HAP-1 (cell line): ENCODE measurements around the gene POC1B.

Experiments used
- DNase-seq, 2 experiments: peaks; one replicate each; pipeline ENCODE4 v3.0.0-alpha.2; 2016 to 2020; ENCODE audit warnings: low spot score in 2 of 2
- H3K27me3 ChIP-seq: fragments of 250-450 bp; sonication (Bioruptor Pico); 2 replicates; pipeline ENCODE4 v1.5.1; 2020; ENCODE audit warnings: low read depth, mild to moderate bottlenecking, moderate library complexity
- H3K36me3 ChIP-seq: fragments of 250-450 bp; sonication (Bioruptor Pico); replicated peaks from 2 replicates; pipeline ENCODE4 v1.5.1; 2020; ENCODE audit warnings: mild to moderate bottlenecking
- H3K4me1 ChIP-seq: fragments of 250-450 bp; sonication (Bioruptor Pico); 2 replicates; pipeline ENCODE4 v1.5.1; 2020; ENCODE audit warnings: mild to moderate bottlenecking
- H3K4me3 ChIP-seq: fragments of 250-450 bp; sonication (Bioruptor Pico); 2 replicates; pipeline ENCODE4 v1.5.1; 2020; ENCODE audit warnings: mild to moderate bottlenecking, moderate library complexity
- H3K9me3 ChIP-seq: fragments of 250-450 bp; sonication (Bioruptor Pico); 2 replicates; pipeline ENCODE4 v1.5.1; 2020; ENCODE audit warnings: mild to moderate bottlenecking, moderate library complexity
- in situ Hi-C: fragments of 300-500 bp; cut with MboI; formaldehyde crosslinking; loops from 3 replicates; pipeline ENCODE4 v1.14.3; 2020; ENCODE audit warnings: low sequenced_read_pairs, inconsistent platforms, mixed read lengths

Gene POC1B

DNA sequence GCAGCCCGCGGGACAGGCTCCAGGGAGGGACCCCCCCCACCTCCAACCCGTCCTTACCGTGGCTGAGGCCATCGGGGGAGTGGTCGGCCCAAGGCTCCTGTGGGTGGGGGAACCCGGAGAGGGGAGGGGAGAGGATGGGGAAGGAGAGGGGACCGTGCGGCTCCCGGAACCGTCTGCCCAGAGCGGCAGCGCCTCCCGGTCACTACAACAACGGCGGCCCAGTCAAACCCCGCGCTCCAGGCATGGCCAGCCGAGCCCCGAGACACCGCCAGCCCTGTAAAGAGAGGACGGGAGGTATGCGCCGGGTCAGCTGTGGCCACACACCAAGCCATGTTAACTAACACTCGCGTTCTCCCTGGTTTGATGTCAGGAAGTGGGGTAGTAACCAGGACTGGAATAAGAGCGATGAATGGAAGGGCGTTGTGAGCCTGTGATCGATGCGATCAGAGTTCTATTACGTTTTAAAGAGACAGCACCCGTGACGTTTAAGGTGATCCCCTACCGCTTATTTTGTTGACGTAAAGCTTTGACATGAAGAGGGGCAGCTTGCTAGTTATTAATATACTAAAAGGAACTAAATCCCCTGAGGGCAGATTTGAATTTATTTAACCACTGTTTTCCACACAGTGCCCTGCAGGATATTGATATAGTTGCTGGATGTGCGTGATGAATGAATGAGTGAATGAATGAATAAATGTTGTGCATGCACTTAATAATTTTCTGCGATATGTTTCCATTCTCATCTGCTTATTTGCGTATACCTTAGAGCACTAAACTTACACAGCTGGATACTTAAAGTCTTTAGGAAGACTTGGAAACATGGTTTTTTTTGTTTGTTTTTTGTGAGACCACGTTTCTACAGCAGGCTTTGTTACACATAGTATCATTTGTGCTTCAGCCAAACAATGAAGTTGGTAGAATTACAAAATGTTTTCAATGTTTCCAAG, at the start of gene POC1B:
POC1B (minus strand) TSS at position 224 of the 947 bp plus-strand sequence; CDS start at position 72, 152 bp downstream.
- DNase-seq: peak; percentile 78 to 90
- in situ Hi-C loops: loop anchor here (25.0 kb wide), 1 partner anchor 1386 kb away; no protein-coding TSS in a partner anchor
- Histone ChIP-seq H3K9me3 (no peaks in the 10 kb centered on the region), H3K27me3 (no peaks in the 10 kb centered on the region), H3K36me3 (peaks cover 6% of the 10 kb centered on the region; the same call in 1 of the 2 replicates), H3K4me3 (peak within 1 kb of the TSS; percentile 83), H3K4me1 (peaks cover 7% of the 10 kb centered on the region)

- in situ Hi-C loops: no loop called here
- no peak for DNase-seq
- H3K27me3 ChIP-seq: no peaks in the 10 kb centered on the region
- H3K4me1 ChIP-seq: peaks cover 6% of the 10 kb centered on the region; the same call in 1 of the 2 replicates
- H3K36me3 ChIP-seq: no peaks in the 10 kb centered on the region
- no peaks in the 10 kb centered on the region for H3K9me3 ChIP-seq
- H3K4me3 ChIP-seq: no peak overlapping the region
Measured at GRCh38 chr12:89575374-89575773, 49.5 kb upstream of the POC1B start.

GRCh38 chr12:89574736-89575208, 48.9 kb upstream of the POC1B start:
- peaks cover 6% of the 10 kb centered on the region; the same call in 1 of the 2 replicates for H3K4me1 ChIP-seq
- no peak for DNase-seq
- in situ Hi-C loops: no loop called here

GRCh38 chr12:89573051-89573810, 47.4 kb upstream of the POC1B start:
- in situ Hi-C loops: no loop called here
- Histone ChIP-seq H3K9me3 (no peaks in the 10 kb centered on the region), H3K36me3 (no peaks in the 10 kb centered on the region), H3K4me1 (peaks cover 6% of the 10 kb centered on the region; the same call in 1 of the 2 replicates), H3K4me3 (no peak overlapping the region), H3K27me3 (no peaks in the 10 kb centered on the region)
- DNase-seq: no peak

More at GRCh38 chr12:89574736-89575208, 48.9 kb upstream of the POC1B start:
- H3K4me3 ChIP-seq: no peak overlapping the region
- no peaks in the 10 kb centered on the region for H3K27me3 ChIP-seq
- H3K36me3 ChIP-seq: no peaks in the 10 kb centered on the region
- no peaks in the 10 kb centered on the region for H3K9me3 ChIP-seq

DNA sequence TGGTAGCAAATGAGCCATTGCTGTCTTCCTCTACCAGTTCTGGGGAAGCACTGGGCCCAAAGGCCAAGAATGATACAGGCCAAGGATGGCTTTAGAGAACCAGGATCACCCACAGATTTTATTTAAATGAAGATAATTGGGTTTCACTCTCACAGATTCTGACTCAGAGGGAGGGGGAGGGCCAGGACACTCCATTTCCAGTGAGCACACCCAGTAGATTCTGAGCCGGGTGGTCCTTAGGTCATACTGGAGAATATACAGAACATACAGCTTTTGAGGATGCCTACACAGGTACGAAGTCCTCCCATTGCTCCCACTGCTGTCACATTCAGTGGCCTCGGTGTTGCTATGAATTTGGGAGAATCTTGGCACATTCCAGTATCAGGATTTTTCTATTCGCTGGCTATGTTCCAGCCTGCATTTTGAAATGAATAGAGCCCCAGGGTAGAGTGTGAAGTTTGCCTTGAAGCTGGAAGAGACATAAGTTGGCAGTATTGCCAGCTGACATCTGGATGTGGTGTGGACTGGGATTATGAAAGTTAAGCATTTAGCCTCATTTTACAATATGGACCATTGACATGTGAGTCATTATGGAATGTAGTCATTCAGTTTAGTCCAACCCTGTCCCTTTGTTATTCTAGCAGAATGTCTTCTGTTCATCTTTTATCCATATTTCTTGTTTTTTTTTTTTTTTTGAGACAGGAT, 45.8 kb upstream of the POC1B start:
- no peak for DNase-seq
- no peaks in the 10 kb centered on the region for H3K27me3 ChIP-seq
- peaks cover 6% of the 10 kb centered on the region; the same call in 1 of the 2 replicates for H3K4me1 ChIP-seq
- H3K4me3 ChIP-seq: no peak overlapping the region
- H3K36me3 ChIP-seq: no peaks in the 10 kb centered on the region
- no peaks in the 10 kb centered on the region for H3K9me3 ChIP-seq
- in situ Hi-C loops: no loop called here

DNA sequence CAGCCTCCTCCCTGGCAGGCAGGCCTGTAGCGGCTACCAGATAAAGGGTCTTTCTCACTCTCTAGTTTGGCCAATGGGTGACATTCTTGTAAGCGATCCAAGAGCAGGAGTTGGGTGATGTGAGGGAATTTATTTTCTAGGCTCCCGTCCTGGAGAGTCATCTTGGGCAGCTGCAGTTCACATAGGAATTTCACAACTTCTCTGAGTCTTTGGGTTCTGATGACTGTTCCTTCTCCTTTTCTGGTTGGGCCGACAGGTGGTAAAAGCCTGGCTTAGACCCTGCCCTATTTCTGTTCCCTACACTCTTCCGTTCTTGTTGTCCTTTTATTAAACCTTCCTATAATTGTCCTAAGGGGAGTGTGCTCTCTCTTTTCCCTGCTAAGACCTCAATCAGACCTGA, 42.6 kb upstream of the POC1B start:
- in situ Hi-C loops: no loop called here
- no peak for DNase-seq
- Histone ChIP-seq H3K9me3 (no peaks in the 10 kb centered on the region), H3K4me3 (no peak overlapping the region), H3K36me3 (no peaks in the 10 kb centered on the region), H3K27me3 (no peaks in the 10 kb centered on the region), H3K4me1 (no peaks in the 10 kb centered on the region)

DNA sequence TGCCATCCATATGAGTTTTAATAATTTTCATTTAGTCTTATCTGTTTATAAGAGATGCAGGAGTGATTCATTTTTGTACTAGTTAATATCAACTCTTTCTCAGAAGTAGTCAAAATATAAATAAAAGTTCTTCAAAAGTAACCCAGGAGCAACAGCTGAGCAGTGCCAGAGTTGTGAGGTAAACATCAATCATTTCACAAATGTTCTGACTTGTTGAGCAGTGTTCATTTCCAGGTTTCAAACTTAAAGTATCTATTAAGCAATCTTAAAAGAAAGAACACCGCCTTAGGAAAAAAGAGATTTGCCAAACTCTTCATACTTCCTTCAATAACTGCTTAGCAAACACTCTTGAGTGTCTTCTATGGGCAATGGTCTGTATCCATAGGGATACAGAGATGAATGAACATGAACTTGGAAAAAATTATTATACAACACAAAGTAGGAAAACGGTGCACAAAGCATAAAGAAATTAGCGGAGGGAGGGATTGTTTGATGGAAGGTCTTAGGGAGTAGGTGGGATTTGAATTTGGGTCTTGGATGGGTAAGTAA, 41.9 kb upstream of the POC1B start:
- no peaks in the 10 kb centered on the region for H3K4me1 ChIP-seq
- no peaks in the 10 kb centered on the region for H3K9me3 ChIP-seq
- no peak overlapping the region for H3K4me3 ChIP-seq
- in situ Hi-C loops: no loop called here
- no peak for DNase-seq
- H3K36me3 ChIP-seq: no peaks in the 10 kb centered on the region
- no peaks in the 10 kb centered on the region for H3K27me3 ChIP-seq

- no peak for DNase-seq
- Histone ChIP-seq H3K9me3 (no peaks in the 10 kb centered on the region), H3K4me3 (no peak overlapping the region), H3K4me1 (no peaks in the 10 kb centered on the region), H3K36me3 (no peaks in the 10 kb centered on the region), H3K27me3 (no peaks in the 10 kb centered on the region)
- in situ Hi-C loops: no loop called here
Measured at GRCh38 chr12:89566615-89567014, 40.8 kb upstream of the POC1B start.

- H3K9me3 ChIP-seq: no peaks in the 10 kb centered on the region
- H3K36me3 ChIP-seq: no peaks in the 10 kb centered on the region
- no peak overlapping the region for H3K4me3 ChIP-seq
- H3K27me3 ChIP-seq: no peaks in the 10 kb centered on the region
- DNase-seq: no peak
- no peaks in the 10 kb centered on the region for H3K4me1 ChIP-seq
- in situ Hi-C loops: no loop called here
Measured at GRCh38 chr12:89565002-89565401, 39.2 kb upstream of the POC1B start.

GRCh38 chr12:89559753-89560152, 33.9 kb upstream of the POC1B start:
- Histone ChIP-seq H3K36me3 (no peaks in the 10 kb centered on the region), H3K4me3 (no peak overlapping the region), H3K9me3 (no peaks in the 10 kb centered on the region), H3K27me3 (no peaks in the 10 kb centered on the region), H3K4me1 (no peaks in the 10 kb centered on the region)
- no peak for DNase-seq
- in situ Hi-C loops: no loop called here

DNA sequence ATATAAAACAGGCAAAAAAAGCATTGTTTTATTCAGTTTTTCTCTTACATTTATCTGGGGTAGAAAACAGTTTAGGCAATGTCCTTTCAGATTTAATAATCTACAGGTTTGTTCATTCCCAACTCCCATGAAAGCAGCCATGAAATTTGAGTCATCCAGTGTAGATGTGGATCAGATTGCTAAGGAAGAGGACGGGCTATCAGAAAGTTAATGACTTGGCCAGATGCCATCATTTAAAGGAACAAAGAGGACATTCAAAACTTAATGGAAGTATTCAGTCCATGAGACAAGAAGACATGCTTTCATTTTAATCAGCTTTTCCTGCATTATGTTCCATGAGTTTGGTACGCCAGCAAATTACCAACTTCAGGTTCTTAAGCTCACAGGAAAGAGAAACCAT, 31.1 kb upstream of the POC1B start:
- Histone ChIP-seq H3K36me3 (no peaks in the 10 kb centered on the region), H3K4me1 (no peaks in the 10 kb centered on the region), H3K9me3 (no peaks in the 10 kb centered on the region; the same call in 1 of the 2 replicates), H3K27me3 (no peaks in the 10 kb centered on the region), H3K4me3 (no peak overlapping the region)
- in situ Hi-C loops: no loop called here
- DNase-seq: no peak

DNA sequence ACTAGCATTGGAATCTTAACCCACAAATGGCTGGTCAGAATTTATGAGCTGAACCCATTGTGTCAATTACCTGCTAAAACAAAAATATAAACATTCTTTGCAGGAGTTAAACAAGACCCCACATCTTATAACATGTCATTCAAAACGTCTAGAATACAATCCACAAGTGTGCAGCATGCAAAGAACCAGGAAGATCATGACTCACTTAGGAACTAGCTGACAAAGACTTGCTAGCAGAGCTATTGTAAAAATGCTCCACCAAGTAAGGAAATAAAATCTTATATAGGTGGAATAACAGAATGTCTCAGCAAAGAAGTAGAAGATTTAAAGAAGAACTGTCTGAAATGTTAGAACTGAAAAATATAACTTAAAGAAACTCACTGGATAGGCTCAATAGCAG, 26.5 kb upstream of the POC1B start:
- peaks cover 4% of the 10 kb centered on the region; the same call in 1 of the 2 replicates for H3K27me3 ChIP-seq
- no peaks in the 10 kb centered on the region; the same call in 1 of the 2 replicates for H3K9me3 ChIP-seq
- H3K4me3 ChIP-seq: no peak overlapping the region
- in situ Hi-C loops: no loop called here
- no peaks in the 10 kb centered on the region for H3K4me1 ChIP-seq
- DNase-seq: no peak
- no peaks in the 10 kb centered on the region for H3K36me3 ChIP-seq

DNA sequence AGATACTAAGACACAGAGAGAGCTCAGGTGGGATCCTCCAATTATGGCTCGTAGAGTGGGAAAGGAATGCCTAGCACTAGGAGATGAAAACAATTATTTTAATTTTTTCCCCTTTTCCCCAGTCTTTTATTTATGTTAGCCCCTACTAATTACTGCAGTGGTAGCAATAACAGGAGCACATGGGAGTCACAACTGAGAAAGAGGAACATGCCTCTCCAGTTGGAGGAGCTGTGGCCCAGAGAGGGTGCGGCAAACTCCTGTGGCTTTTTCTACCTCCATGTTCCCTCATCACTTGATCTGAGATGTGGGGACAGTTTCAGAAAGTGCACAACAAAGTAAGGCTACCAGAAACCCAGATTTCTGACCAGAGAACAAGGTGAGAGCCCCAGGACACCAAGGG, 25.9 kb upstream of the POC1B start:
- Histone ChIP-seq H3K4me1 (no peaks in the 10 kb centered on the region), H3K9me3 (no peaks in the 10 kb centered on the region; the same call in 1 of the 2 replicates), H3K36me3 (no peaks in the 10 kb centered on the region), H3K4me3 (no peak overlapping the region), H3K27me3 (peaks cover 4% of the 10 kb centered on the region; the same call in 1 of the 2 replicates)
- in situ Hi-C loops: no loop called here
- DNase-seq: no peak
